SK-N-SH treated with all-trans-retinoic acid at 6 μM for 48 hours (cell line): Measurements from ENCODE around the gene POU2F1.

Experiments used
- ATAC-seq: fragments of 200-7000 bp; cut with Tn5 transposase; 3 replicates; pipeline ENCODE4 v1.9.1; 2020; ENCODE audit warnings: mild to moderate bottlenecking, moderate library complexity
- ARNTL ChIP-seq: fragments of 450-650 bp; formaldehyde crosslinking; IDR thresholded peaks from 2 replicates; pipeline ENCODE4 v1.5.0; 2020; ENCODE audit warnings: low read depth, mild to moderate bottlenecking, moderate library complexity, borderline replicate concordance
- CREB5 ChIP-seq: fragments of 250-450 bp; sonication (Bioruptor Pico); IDR thresholded peaks from 2 replicates; pipeline ENCODE4 v1.5.1; 2020; ENCODE audit warnings: low read depth, mild to moderate bottlenecking, moderate library complexity
- ESRRG ChIP-seq: fragments of 250-450 bp; sonication (Bioruptor Pico); IDR thresholded peaks from 2 replicates; pipeline ENCODE4 v1.6.1; 2021; ENCODE audit warnings: mild to moderate bottlenecking
- GLIS3 ChIP-seq: fragments of 250-450 bp; sonication (Bioruptor Pico); IDR thresholded peaks from 2 replicates; pipeline ENCODE4 v1.5.0; 2020; ENCODE audit warnings: mild to moderate bottlenecking, moderate library complexity
- ISL1 ChIP-seq: fragments of 250-450 bp; sonication (Bioruptor Pico); IDR thresholded peaks from 2 replicates; pipeline ENCODE4 v2.1.2; 2022; ENCODE audit warnings: mild to moderate bottlenecking, moderate library complexity
- OSR1 ChIP-seq: fragments of 250-450 bp; sonication (Bioruptor Pico); IDR thresholded peaks from 2 replicates; pipeline ENCODE4 v1.8.0; 2022; ENCODE audit warnings: moderate library complexity, mild to moderate bottlenecking, inconsistent platforms
- PPARA ChIP-seq: fragments of 250-450 bp; sonication (Bioruptor Pico); IDR thresholded peaks from 2 replicates; pipeline ENCODE4 v1.5.0; 2020; ENCODE audit warnings: mild to moderate bottlenecking, borderline replicate concordance
- SNAI2 ChIP-seq: fragments of 250-450 bp; sonication (Bioruptor Pico); IDR thresholded peaks from 2 replicates; pipeline ENCODE4 v1.5.0; 2020; ENCODE audit warnings: mild to moderate bottlenecking, moderate library complexity
- TCF4 ChIP-seq: fragments of 250-450 bp; sonication (Bioruptor Pico); IDR thresholded peaks from 2 replicates; pipeline ENCODE4 v1.8.0; 2021; ENCODE audit warnings: mild to moderate bottlenecking, moderate library complexity, borderline replicate concordance
- TOX ChIP-seq: fragments of 250-450 bp; sonication (Bioruptor Pico); IDR thresholded peaks from 2 replicates; pipeline ENCODE4 v1.8.0; 2021; ENCODE audit warnings: mild to moderate bottlenecking, moderate library complexity, borderline replicate concordance
- ZC3H10 ChIP-seq: fragments of 250-450 bp; sonication (Bioruptor Pico); IDR thresholded peaks from 2 replicates; pipeline ENCODE4 v1.5.1; 2021; ENCODE audit warnings: mild to moderate bottlenecking, moderate library complexity
- ZFP3 ChIP-seq: fragments of 250-450 bp; sonication (Bioruptor Pico); IDR thresholded peaks from 2 replicates; pipeline ENCODE4 v1.5.0; 2020; ENCODE audit warnings: mild to moderate bottlenecking, moderate library complexity
- ZFP30 ChIP-seq: fragments of 450-650 bp; formaldehyde crosslinking; IDR thresholded peaks from 2 replicates; pipeline ENCODE4 v1.5.0; 2022; ENCODE audit warnings: mild to moderate bottlenecking, moderate library complexity
- ZNF565 ChIP-seq: fragments of 450-650 bp; formaldehyde crosslinking; conservative IDR thresholded peaks from 2 replicates; pipeline ENCODE4 v1.5.0; 2020; ENCODE audit warnings: low read depth, mild to moderate bottlenecking, moderate library complexity
- ZNF70 ChIP-seq: fragments of 450-650 bp; formaldehyde crosslinking; IDR thresholded peaks from 2 replicates; pipeline ENCODE4 v1.5.0; 2020; ENCODE audit warnings: mild to moderate bottlenecking, moderate library complexity
- ZNF8 ChIP-seq: fragments of 450-650 bp; formaldehyde crosslinking; IDR thresholded peaks from 2 replicates; pipeline ENCODE4 v1.5.0; 2020; ENCODE audit warnings: mild to moderate bottlenecking, moderate library complexity
- TF ChIP-seq, protein P1 (sequence below): fragments of 250-450 bp; sonication (Bioruptor Pico); IDR thresholded peaks from 2 replicates; pipeline ENCODE4 v1.5.1; 2021; ENCODE audit warnings: mild to moderate bottlenecking, moderate library complexity
- TF ChIP-seq, protein P2 (sequence below): fragments of 250-450 bp; sonication (Bioruptor Pico); IDR thresholded peaks from 2 replicates; pipeline ENCODE4 v1.8.0; 2021; ENCODE audit warnings: low read depth, mild to moderate bottlenecking, moderate library complexity, borderline replicate concordance
- TF ChIP-seq, protein P3 (sequence below): fragments of 250-450 bp; sonication (Bioruptor Pico); IDR thresholded peaks from 2 replicates; pipeline ENCODE4 v1.8.0; 2020; ENCODE audit warnings: mild to moderate bottlenecking, moderate library complexity, borderline replicate concordance

Gene POU2F1

DNA sequence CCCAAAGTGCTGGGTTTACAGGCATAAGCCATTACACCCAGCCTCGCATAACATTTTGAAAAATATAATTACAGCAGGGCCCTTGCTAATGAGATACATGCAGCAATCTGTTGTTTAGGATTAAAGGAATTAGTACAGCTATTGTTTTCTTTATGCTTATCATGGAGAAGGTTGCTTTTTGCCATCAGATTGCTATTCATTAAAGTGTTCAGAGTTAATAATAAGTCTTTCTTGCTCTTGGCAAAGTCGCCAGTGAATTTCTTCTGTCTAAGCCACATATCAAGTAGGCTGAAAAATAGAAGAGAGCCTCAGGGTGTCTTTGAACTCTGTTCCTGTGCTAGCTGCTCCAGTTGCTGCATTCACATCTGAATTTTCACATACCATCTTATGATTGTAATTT is 144.1 kb downstream of the POU2F1 start (continued):
- TF ChIP-seq ZNF565 (CRISPR knock-in tag), result no peak
- TF ChIP-seq, protein P1, sequence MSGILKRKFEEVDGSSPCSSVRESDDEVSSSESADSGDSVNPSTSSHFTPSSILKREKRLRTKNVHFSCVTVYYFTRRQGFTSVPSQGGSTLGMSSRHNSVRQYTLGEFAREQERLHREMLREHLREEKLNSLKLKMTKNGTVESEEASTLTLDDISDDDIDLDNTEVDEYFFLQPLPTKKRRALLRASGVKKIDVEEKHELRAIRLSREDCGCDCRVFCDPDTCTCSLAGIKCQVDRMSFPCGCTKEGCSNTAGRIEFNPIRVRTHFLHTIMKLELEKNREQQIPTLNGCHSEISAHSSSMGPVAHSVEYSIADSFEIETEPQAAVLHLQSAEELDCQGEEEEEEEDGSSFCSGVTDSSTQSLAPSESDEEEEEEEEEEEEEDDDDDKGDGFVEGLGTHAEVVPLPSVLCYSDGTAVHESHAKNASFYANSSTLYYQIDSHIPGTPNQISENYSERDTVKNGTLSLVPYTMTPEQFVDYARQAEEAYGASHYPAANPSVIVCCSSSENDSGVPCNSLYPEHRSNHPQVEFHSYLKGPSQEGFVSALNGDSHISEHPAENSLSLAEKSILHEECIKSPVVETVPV (CRISPR knock-in tag), result no peak
- TF ChIP-seq, all 23 proteins: peak for 0

DNA sequence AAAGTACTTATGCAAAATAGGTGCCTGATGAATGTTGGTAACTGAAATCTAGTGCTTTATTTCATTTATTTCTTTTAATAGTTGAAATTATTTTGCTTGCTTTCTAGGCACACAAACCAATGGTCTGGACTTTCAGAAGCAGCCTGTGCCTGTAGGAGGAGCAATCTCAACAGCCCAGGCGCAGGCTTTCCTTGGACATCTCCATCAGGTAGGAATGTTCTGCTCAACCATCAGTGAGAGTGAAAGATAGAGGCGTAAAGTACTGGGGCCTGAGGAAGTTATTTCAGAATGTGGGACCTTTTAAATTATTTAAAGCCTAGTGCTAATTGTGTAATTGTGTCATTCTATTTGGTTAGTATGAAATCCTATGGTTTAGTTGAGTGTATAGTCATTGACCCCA is 144.7 kb downstream of the POU2F1 start:
- TF ChIP-seq, protein P2, sequence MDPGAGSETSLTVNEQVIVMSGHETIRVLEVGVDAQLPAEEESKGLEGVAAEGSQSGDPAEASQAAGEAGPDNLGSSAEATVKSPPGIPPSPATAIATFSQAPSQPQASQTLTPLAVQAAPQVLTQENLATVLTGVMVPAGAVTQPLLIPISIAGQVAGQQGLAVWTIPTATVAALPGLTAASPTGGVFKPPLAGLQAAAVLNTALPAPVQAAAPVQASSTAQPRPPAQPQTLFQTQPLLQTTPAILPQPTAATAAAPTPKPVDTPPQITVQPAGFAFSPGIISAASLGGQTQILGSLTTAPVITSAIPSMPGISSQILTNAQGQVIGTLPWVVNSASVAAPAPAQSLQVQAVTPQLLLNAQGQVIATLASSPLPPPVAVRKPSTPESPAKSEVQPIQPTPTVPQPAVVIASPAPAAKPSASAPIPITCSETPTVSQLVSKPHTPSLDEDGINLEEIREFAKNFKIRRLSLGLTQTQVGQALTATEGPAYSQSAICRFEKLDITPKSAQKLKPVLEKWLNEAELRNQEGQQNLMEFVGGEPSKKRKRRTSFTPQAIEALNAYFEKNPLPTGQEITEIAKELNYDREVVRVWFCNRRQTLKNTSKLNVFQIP (CRISPR knock-in tag), result no peak
- TF ChIP-seq ZFP30 (no peak), PPARA (CRISPR knock-in tag) (no peak), ZC3H10 (CRISPR knock-in tag) (no peak), TOX (no peak), SNAI2 (no peak), ZNF8 (CRISPR knock-in tag) (no peak), ZNF565 (CRISPR knock-in tag) (no peak), TCF4 (CRISPR knock-in tag) (no peak), ZNF70 (CRISPR knock-in tag) (no peak), ZFP3 (CRISPR knock-in tag) (no peak), CREB5 (no peak), OSR1 (CRISPR knock-in tag) (no peak), ARNTL (CRISPR knock-in tag) (no peak), GLIS3 (CRISPR knock-in tag) (no peak), ESRRG (no peak)
- TF ChIP-seq, protein P1 (CRISPR knock-in tag), result no peak
- TF ChIP-seq, protein P3, sequence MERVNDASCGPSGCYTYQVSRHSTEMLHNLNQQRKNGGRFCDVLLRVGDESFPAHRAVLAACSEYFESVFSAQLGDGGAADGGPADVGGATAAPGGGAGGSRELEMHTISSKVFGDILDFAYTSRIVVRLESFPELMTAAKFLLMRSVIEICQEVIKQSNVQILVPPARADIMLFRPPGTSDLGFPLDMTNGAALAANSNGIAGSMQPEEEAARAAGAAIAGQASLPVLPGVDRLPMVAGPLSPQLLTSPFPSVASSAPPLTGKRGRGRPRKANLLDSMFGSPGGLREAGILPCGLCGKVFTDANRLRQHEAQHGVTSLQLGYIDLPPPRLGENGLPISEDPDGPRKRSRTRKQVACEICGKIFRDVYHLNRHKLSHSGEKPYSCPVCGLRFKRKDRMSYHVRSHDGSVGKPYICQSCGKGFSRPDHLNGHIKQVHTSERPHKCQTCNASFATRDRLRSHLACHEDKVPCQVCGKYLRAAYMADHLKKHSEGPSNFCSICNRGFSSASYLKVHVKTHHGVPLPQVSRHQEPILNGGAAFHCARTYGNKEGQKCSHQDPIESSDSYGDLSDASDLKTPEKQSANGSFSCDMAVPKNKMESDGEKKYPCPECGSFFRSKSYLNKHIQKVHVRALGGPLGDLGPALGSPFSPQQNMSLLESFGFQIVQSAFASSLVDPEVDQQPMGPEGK (CRISPR knock-in tag), result no peak
- ATAC-seq, result no peak

GRCh38 chr1:167367705-167368104 is 147.0 kb downstream of the POU2F1 start:
- ATAC-seq, result no peak
- TF ChIP-seq ZNF70 (CRISPR knock-in tag), result no peak
- TF ChIP-seq, protein P1 (CRISPR knock-in tag), result no peak
- TF ChIP-seq, all 23 proteins: peak for 0

DNA sequence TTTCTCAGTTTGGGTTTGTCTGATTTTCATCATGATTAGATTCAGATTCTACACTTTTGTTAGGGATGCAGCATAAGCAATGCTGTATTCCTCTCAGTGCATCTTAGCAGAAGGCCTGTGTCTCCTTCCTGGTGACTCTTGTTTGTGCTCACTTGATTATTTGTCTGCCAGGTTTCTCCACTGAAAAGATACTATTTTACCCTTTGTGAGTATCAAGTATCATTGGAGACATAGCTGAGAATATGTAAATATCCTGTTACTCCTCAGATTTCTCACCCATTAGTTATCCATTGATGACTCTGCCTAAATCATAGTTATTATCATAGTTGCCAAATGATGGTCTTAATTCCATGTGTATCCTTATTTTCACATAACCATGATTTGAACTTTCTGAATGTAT is 148.5 kb downstream of the POU2F1 start:
- no peak for ATAC-seq
- TF ChIP-seq, protein P2 (CRISPR knock-in tag), result no peak
- TF ChIP-seq ISL1 (CRISPR knock-in tag), result no peak
